GM10266 (cell line): Measurements from ENCODE around the gene ISYNA1.

Experiments used
- DNase-seq: peaks from one replicate; pipeline ENCODE4 v3.0.0; 2012; ENCODE audit errors: extremely low spot score
- TF ChIP-seq, protein P1 (sequence below): IDR thresholded peaks from 2 replicates; pipeline ENCODE4 v1.5.1; 2012; ENCODE audit warnings: mild to moderate bottlenecking, low read depth; ENCODE audit not compliant: control insufficient read depth, insufficient read depth; ENCODE audit errors: missing control alignments

The ISYNA1 gene

DNA sequence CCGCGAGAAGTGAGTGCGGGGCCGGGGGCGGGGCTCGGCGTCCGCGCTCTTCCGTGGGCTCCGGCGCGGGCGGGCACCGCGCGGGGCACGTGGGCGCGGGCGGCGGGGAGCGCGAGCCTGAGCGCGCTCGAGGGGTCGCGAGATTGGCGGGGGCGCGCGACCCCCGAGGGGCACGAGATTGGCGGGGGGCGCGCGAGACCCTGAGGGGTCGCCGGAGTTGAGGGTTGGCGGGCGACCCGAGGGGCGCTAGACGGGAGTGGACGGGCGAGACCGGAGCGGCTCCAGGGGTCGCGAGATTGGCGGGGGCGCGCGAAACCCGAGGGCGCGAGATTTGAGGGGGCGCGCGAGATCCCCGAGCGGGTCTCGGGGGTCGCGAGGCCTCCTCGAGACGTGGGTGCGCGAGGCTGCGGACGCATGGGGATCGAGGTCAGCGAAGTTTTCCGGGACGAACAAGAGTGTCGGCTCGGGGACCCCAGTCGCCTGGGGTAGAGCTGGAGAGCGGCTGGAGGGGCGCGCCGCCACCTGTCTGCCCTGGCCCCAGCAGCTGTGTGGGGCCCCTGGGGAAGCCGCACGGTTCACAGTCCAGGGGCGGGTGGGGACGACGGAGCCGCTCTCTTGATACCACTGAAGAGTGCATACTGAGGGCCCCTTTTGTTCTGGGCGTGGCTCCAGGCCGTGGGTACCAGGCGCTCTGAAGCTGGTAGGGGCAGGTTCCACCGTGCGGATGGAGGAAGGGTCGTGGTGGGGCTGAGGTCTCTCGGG is 18.1 kb downstream of the ISYNA1 start:
- TF ChIP-seq, protein P1, sequence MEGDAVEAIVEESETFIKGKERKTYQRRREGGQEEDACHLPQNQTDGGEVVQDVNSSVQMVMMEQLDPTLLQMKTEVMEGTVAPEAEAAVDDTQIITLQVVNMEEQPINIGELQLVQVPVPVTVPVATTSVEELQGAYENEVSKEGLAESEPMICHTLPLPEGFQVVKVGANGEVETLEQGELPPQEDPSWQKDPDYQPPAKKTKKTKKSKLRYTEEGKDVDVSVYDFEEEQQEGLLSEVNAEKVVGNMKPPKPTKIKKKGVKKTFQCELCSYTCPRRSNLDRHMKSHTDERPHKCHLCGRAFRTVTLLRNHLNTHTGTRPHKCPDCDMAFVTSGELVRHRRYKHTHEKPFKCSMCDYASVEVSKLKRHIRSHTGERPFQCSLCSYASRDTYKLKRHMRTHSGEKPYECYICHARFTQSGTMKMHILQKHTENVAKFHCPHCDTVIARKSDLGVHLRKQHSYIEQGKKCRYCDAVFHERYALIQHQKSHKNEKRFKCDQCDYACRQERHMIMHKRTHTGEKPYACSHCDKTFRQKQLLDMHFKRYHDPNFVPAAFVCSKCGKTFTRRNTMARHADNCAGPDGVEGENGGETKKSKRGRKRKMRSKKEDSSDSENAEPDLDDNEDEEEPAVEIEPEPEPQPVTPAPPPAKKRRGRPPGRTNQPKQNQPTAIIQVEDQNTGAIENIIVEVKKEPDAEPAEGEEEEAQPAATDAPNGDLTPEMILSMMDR, result no peak
- DNase-seq, result no peak

DNA sequence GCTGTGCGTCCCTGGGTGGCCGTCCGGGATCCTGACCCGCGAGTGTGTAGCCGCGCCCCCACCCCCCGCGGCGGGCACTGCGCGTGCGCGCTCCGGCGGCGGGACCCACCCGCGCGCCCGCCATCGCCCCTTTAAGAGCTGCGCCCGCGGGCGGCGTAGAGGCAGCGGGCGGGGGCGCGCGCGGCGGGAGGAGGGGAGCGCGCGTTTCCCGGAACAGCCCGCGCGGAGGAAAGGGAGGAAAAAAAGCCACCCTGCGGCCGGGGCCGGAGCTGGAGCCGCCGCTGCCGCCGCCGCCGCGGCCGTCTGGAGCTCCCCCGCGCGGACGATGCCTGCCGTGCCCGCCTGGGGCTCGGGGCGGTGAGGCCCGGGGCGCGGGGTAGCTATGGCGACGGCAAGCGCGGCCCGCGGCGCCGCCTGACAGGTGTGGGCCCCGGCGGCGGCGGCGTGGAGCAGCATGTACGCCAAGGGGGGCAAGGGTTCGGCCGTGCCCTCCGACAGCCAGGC is 18.7 kb downstream of the ISYNA1 start, which contains the start of gene SSBP4:
SSBP4 (plus strand) TSS at position 204 of the 504 bp plus-strand sequence; CDS start at position 455, 251 bp downstream.
- DNase-seq, result peak; percentile 97
- TF ChIP-seq, protein P1, result peak; percentile 46

DNA sequence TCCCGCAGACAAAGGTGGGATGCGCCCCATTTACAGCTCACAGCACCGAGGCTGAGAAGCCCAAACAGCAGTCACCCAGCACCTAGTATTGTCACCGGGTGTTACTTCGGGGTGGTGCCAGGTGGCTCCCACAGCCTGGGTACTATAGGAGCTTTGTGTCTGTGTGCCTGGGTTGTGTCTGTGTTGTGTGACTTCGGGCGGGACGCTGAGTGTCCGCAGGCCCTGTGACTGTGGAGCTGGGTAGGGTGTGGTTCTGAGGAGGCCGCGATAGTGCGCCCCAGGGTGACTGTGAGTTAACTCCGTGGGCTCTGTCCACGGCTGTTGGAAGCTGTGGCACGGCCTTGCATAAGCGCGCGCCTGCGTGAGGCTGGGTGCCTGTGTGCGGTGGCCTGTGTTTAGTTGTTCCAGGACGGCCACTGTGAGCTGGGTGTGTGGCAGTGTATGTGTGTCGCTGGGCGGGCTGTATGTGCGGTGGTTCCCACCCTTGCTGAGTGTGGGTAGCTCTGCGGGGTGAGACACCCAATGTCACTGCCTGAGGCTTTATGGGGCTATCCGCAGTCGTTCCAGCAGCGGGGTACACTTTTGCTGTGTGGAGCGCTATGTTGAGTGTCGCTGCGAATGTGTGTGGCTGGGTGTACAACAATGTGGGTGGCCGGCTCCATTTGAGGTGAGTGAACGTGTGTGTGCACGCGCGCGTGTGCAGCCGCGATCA is 19.3 kb downstream of the ISYNA1 start:
- TF ChIP-seq, protein P1, result no peak
- no peak for DNase-seq

DNA sequence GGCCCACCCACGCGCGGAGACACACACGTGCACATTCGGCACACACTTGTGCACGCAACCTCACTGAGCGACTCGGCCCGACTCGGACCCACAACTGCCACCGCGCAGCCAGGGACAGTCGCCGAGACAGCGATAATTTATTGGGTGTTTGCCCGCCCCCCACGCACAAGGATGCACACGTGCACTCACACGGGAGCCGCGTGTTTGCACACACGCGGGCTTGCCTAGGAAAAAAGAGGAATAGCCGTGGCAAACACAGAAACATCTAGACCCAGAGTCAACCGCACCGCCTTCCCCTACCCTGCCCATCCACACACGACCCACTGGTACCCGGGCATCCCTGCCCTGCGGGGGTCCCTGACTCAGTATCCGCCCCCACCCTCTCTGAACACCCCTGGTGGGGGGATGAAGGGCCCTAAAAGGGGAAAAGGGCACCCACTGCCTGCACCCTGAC is 19.9 kb downstream of the ISYNA1 start:
- TF ChIP-seq, protein P1, result no peak
- DNase-seq, result no peak

DNA sequence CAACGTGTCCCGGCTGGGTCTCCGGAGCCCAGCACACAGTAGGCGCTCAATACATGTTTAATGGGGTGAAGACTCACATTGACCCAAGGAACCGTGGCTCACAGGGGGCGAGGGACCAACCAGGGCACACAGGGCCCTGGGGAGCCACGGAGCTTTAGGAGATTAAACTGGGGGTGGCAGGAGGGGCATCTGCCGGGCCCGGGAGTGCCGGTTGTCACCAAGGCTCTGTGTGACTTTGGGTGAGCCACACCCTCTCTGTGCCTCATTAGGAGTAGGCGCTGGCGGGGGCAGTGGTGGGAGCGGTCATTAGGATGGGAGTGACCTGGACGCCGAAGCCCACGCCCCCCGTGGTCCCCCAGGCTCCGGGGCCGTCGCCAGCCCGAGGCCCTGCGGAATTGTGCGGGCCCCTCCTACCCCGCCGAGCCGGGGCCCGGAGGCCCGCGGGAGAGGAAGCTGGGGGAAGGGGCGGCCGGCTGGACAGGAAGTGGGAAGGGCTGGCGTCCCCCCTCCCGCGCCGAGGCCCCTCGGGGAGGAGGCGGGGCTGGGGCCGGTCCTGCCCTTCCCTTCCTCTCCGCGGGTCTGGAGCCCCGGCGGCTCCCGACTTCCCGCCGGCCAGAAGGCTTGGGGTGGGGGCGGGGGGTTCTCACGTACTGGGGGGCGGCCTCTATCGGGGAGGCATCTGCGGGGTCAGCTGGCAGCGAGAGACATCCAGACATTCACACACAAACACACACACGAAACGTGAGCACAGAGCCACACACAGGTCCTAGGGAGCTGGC is 20.5 kb downstream of the ISYNA1 start:
- peak; percentile 87 for DNase-seq

DNA sequence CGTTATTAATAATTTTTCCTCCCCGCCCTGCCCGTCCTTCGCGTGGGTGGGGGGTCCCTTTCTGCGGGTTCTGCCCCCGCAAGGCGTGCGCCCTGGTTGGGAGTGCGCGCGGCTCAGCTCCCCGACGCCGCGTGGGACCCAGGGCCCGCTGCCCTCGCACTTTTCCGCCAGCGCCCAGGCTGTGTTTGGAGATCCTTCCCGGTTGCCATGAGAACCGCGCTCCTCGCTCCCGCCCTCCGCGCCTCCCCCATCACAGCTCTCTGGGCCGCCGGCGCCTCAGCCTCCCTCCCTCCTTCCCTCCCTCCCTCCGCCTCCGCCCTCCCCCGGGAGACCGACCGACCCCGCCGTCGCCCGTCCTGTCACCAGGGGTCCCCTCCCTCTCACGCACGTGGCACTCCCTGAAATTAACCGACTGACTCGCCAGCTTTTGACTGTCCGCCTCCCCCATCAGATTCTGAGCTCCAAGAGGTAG is 21.1 kb downstream of the ISYNA1 start:
- TF ChIP-seq, protein P1, result no peak
- DNase-seq, result peak; percentile 87

More for the DNA sequence above, 20.5 kb downstream of the ISYNA1 start:
- TF ChIP-seq, protein P1, result no peak
